PC-9 (cell line): ENCODE data around the gene LNP1. TPM values are rescaled to one million over a fixed set of nuclear protein-coding genes. Genes with fewer than 3 reads are reported as not detected.

Source experiments
- BruUV-seq: library from RNA; stranded (reverse); fragments of 400-500 nt; replicated peaks from 2 replicates; lab custom pipeline; 2021; lab: Mats Ljungman, UMichigan
- CTCF ChIA-PET: fragments of 300-600 bp; sonication (Branson Sonifier 250); formaldehyde crosslinking; loops from one replicate; lab custom pipeline; 2022; ENCODE audit warnings: antibody characterized with exemption; lab: Charles Lee
- POLR2A ChIA-PET: fragments of 300-600 bp; sonication (Branson Sonifier 250); formaldehyde crosslinking; loops from one replicate; lab custom pipeline; 2022; ENCODE audit warnings: antibody characterized with exemption; ENCODE audit not compliant: unreplicated experiment; lab: Charles Lee
- DNase-seq, 2 experiments: peaks; one replicate each; pipeline versions ENCODE4 v3.0.0 to v3.0.0-alpha.2; 2015 to 2022; ENCODE audit warnings: mixed read lengths in 1 of 2
- H2AFZ ChIP-seq: fragments of 200-600 bp; sonication (generic); 2 replicates; pipeline ENCODE4 v1.8.1; 2017; ENCODE audit warnings: antibody characterized with exemption
- H3F3A ChIP-seq: fragments of 200-600 bp; sonication (generic); 2 replicates; pipeline ENCODE4 v1.8.1; 2017; ENCODE audit warnings: antibody characterized with exemption, mild to moderate bottlenecking, low read depth; ENCODE audit not compliant: insufficient read depth
- H3K27ac ChIP-seq: fragments of 200-600 bp; sonication (generic); 2 replicates; pipeline ENCODE4 v1.6.1; 2016; ENCODE audit warnings: mixed run types
- H3K27me3 ChIP-seq: fragments of 200-600 bp; sonication (generic); 2 replicates; pipeline ENCODE4 v1.6.1; 2016; ENCODE audit warnings: low read depth, mixed run types; ENCODE audit not compliant: insufficient read depth
- H3K36me3 ChIP-seq: fragments of 200-600 bp; sonication (generic); 2 replicates; pipeline ENCODE4 v1.6.1; 2016; ENCODE audit warnings: low read depth, mixed run types
- H3K4me1 ChIP-seq: fragments of 200-600 bp; sonication (generic); replicated peaks from 2 replicates; pipeline ENCODE4 v1.6.1; 2016; ENCODE audit warnings: mixed run types; ENCODE audit not compliant: insufficient read depth
- H3K4me2 ChIP-seq: fragments of 200-600 bp; sonication (generic); 2 replicates; pipeline ENCODE4 v1.6.1; 2017; ENCODE audit warnings: mixed run types
- H3K4me3 ChIP-seq: fragments of 200-600 bp; sonication (generic); 2 replicates; pipeline ENCODE4 v1.6.1; 2016; ENCODE audit warnings: mixed run types
- H3K79me2 ChIP-seq: fragments of 200-600 bp; sonication (generic); 2 replicates; pipeline ENCODE4 v1.6.1; 2017; ENCODE audit warnings: low read depth, mixed run types
- H3K9me2 ChIP-seq: fragments of 200-600 bp; sonication (generic); 2 replicates; pipeline ENCODE4 v1.8.1; 2017; ENCODE audit warnings: mild to moderate bottlenecking; ENCODE audit not compliant: insufficient read depth
- H3K9me3 ChIP-seq: fragments of 200-600 bp; sonication (generic); 2 replicates; pipeline ENCODE4 v1.8.1; 2016; ENCODE audit warnings: low read depth; ENCODE audit not compliant: insufficient read depth
- H4K20me1 ChIP-seq: fragments of 200-600 bp; sonication (generic); 2 replicates; pipeline ENCODE4 v1.8.1; 2017; ENCODE audit not compliant: insufficient read depth
- CTCF ChIP-seq: fragments of 200-600 bp; sonication (generic); conservative IDR thresholded peaks from 2 replicates; pipeline ENCODE4 v1.6.1; 2017; ENCODE audit warnings: mixed run types, antibody characterized with exemption, mild to moderate bottlenecking, moderate library complexity
- EZH2 ChIP-seq: fragments of 200-600 bp; sonication (generic); IDR thresholded peaks from 2 replicates; pipeline ENCODE4 v1.8.0; 2017; ENCODE audit warnings: antibody characterized with exemption, low read depth
- intact Hi-C: fragments of 100-400 bp; cut with micrococcal nuclease; formaldehyde crosslinking; loops from one replicate; pipeline ENCODE4 v1.10.0; 2022; ENCODE audit not compliant: unreplicated experiment
- total RNA-seq: library from RNA; stranded (reverse); gene quantifications from 2 replicates; pipeline ENCODE4 v1.2.3, GENCODE V29; 2021

LNP1 gene
- total RNA-seq, 1 experiment from 2014 or later: 4.8 TPM

- H3K4me3 ChIP-seq: no peak overlapping the region
- DNase-seq: no peak
- intact Hi-C loops: no loop called here
- no peaks in the 10 kb centered on the region for H3K9me2 ChIP-seq
- H3K36me3 ChIP-seq: peaks cover 19% of the 10 kb centered on the region; the same call in 1 of the 2 replicates
- CTCF ChIA-PET: no interaction called here
- peaks cover 15% of the 10 kb centered on the region for H3K4me1 ChIP-seq
- POLR2A ChIA-PET: no interaction called here
- TF ChIP-seq EZH2: no peak
- no peak for TF ChIP-seq CTCF
- no TSS peak for BruUV-seq
- no peak overlapping the region for H3K27ac ChIP-seq
- no peaks in the 10 kb centered on the region for H4K20me1 ChIP-seq
- no peaks in the 10 kb centered on the region; the same call in 1 of the 2 replicates for H3F3A ChIP-seq
- H3K27me3 ChIP-seq: no peaks in the 10 kb centered on the region
- no peak overlapping the region for H3K4me2 ChIP-seq
- H2AFZ ChIP-seq: no peak overlapping the region
- H3K79me2 ChIP-seq: peaks cover 23% of the 10 kb centered on the region
- peaks cover 14% of the 10 kb centered on the region for H3K9me3 ChIP-seq
Measured at GRCh38 chr3:100407977-100408532, 6.7 kb downstream of the LNP1 start.

- Histone ChIP-seq H3K4me1 (no peaks in the 10 kb centered on the region), H3K4me2 (no peak overlapping the region), H3K36me3 (peaks cover 9% of the 10 kb centered on the region; the same call in 1 of the 2 replicates), H3K4me3 (no peak overlapping the region), H3K79me2 (no peaks in the 10 kb centered on the region), H3K27ac (no peak overlapping the region), H2AFZ (no peak overlapping the region), H3K27me3 (no peaks in the 10 kb centered on the region), H3K9me2 (no peaks in the 10 kb centered on the region), H4K20me1 (no peaks in the 10 kb centered on the region), H3K9me3 (peaks cover 10% of the 10 kb centered on the region), H3F3A (no peaks in the 10 kb centered on the region; the same call in 1 of the 2 replicates)
- no peak for TF ChIP-seq EZH2
- no peak for TF ChIP-seq CTCF
- ChIA-PET CTCF (no interaction called here), POLR2A (interaction anchor here (0.7 kb wide), 2 partner anchors 39 to 1517 kb away, joined by 4 to 5 read pairs; no protein-coding TSS in a partner anchor)
- no peak for DNase-seq
- BruUV-seq: no TSS peak
- intact Hi-C loops: no loop called here
Measured at GRCh38 chr3:100411091-100411982, 10.0 kb downstream of the LNP1 start.

- no TSS peak for BruUV-seq
- H3K4me2 ChIP-seq: no peak overlapping the region
- no peak overlapping the region for H2AFZ ChIP-seq
- H3K9me2 ChIP-seq: no peaks in the 10 kb centered on the region
- H3K9me3 ChIP-seq: no peaks in the 10 kb centered on the region; the same call in 1 of the 2 replicates
- no peaks in the 10 kb centered on the region; the same call in 1 of the 2 replicates for H3F3A ChIP-seq
- intact Hi-C loops: no loop called here
- DNase-seq: no peak
- no peaks in the 10 kb centered on the region for H3K36me3 ChIP-seq
- H3K27me3 ChIP-seq: no peaks in the 10 kb centered on the region
- no peaks in the 10 kb centered on the region for H3K79me2 ChIP-seq
- H3K4me1 ChIP-seq: no peaks in the 10 kb centered on the region
- TF ChIP-seq CTCF: no peak
- H3K27ac ChIP-seq: no peak overlapping the region
- no peak overlapping the region for H3K4me3 ChIP-seq
- no peaks in the 10 kb centered on the region for H4K20me1 ChIP-seq
- CTCF ChIA-PET: no interaction called here
- POLR2A ChIA-PET: interaction anchor here (0.6 kb wide), 1 partner anchor 120 kb away, joined by 3 read pairs; no protein-coding TSS in a partner anchor
Measured at GRCh38 chr3:100412912-100413590, 11.7 kb downstream of the LNP1 start.
